GM12878 (cell line): Measurements from ENCODE around the gene ANKRD44. TPM values are rescaled to one million over a fixed set of nuclear protein-coding genes. Genes with fewer than 3 reads are reported as not detected.

Experiments
- CBFB ChIP-seq: IDR thresholded peaks from 2 replicates; pipeline ENCODE4 v1.6.1; 2016; ENCODE audit warnings: antibody characterized with exemption, low read depth
- ZNF217 ChIP-seq: fragments of 450-650 bp; IDR thresholded peaks from 2 replicates; pipeline ENCODE4 v1.6.1; 2017; ENCODE audit warnings: antibody characterized with exemption, mild to moderate bottlenecking
- polyA plus RNA-seq, 11 experiments: library from polyadenylated mRNA; depleted of rRNA in 4 of 11; unstranded in 6 of 11; stranded (reverse) in 5 of 11; fragments of >200 nt; fragmentation: Nextera tagmentation in 4 of 11; fragmentation: Illumina TruSeq in 1 of 11; extraction: Ambion mirVana in 4 of 11; extraction: Trizol in 1 of 11; gene quantifications; 1 replicate in 1 of 11; 2 replicates in 10 of 11; pipeline versions ENCODE4 v1.2.1 to v1.2.3, GENCODE V29; 2011 to 2016; ENCODE audit warnings: inconsistent platforms in 2 of 11, missing spikeins in 2 of 11, low read depth in 1 of 11
- total RNA-seq, 4 experiments: library from RNA; depleted of rRNA in 3 of 4; stranded (reverse); fragments of >200 nt in 3 of 4; fragmentation: Illumina TruSeq in 1 of 4; extraction: Trizol in 1 of 4; gene quantifications; 2 replicates each; pipeline versions ENCODE4 v1.2.1 to v1.2.3, GENCODE V29; 2013 to 2021
- TF ChIP-seq, protein P1 (sequence below): IDR thresholded peaks from 2 replicates; pipeline ENCODE4 v1.6.1; 2012; ENCODE audit warnings: mild to moderate bottlenecking, low read depth, low read length
- TF ChIP-seq, protein P2 (sequence below), 3 experiments: IDR thresholded peaks in 2 of 3; conservative IDR thresholded peaks in 1 of 3; 2 replicates each; pipeline ENCODE4 v1.5.1; 2011; ENCODE audit warnings: low read depth in 3 of 3, low read length in 3 of 3, mild to moderate bottlenecking in 3 of 3, control low read depth in 2 of 3, moderate library complexity in 2 of 3, inconsistent platforms in 1 of 3, mixed read lengths in 1 of 3; ENCODE audit not compliant: control insufficient read depth in 2 of 3, insufficient read depth in 1 of 3; ENCODE audit errors: extremely low read depth in 1 of 3
- TF ChIP-seq, protein P3 (sequence below): fragments of 450-650 bp; IDR thresholded peaks from 2 replicates; pipeline ENCODE4 v1.6.1; 2017; ENCODE audit warnings: mild to moderate bottlenecking, low read depth, inconsistent platforms; ENCODE audit not compliant: poor library complexity, severe bottlenecking

Gene ANKRD44
- total and polyA plus RNA-seq, 10 of the 15 experiments (the other 5 are each of a cell fraction or from before 2014, with no cell fraction given), result 19.1 to 99.1 (median 59.6) TPM

DNA sequence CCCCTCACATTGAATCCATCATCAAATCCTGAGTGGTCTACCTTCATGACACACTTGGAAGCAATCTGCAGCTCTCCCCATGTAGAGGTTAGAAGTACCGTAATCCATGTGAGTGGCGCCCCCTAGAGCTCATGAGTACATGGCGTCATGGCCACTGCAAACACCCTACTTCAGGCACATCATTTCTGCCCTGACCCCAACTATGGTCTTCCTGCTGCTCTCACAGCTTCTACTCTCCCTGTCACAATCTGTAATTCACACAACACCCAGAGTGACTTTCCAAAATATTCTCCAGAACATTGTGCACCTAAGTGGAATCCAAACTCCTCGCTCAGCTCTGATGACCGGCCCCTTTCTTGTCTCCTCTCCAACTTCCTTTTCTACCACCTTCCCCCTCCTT is 141.9 kb downstream of the ANKRD44 start (continued):
- TF ChIP-seq, protein P1, sequence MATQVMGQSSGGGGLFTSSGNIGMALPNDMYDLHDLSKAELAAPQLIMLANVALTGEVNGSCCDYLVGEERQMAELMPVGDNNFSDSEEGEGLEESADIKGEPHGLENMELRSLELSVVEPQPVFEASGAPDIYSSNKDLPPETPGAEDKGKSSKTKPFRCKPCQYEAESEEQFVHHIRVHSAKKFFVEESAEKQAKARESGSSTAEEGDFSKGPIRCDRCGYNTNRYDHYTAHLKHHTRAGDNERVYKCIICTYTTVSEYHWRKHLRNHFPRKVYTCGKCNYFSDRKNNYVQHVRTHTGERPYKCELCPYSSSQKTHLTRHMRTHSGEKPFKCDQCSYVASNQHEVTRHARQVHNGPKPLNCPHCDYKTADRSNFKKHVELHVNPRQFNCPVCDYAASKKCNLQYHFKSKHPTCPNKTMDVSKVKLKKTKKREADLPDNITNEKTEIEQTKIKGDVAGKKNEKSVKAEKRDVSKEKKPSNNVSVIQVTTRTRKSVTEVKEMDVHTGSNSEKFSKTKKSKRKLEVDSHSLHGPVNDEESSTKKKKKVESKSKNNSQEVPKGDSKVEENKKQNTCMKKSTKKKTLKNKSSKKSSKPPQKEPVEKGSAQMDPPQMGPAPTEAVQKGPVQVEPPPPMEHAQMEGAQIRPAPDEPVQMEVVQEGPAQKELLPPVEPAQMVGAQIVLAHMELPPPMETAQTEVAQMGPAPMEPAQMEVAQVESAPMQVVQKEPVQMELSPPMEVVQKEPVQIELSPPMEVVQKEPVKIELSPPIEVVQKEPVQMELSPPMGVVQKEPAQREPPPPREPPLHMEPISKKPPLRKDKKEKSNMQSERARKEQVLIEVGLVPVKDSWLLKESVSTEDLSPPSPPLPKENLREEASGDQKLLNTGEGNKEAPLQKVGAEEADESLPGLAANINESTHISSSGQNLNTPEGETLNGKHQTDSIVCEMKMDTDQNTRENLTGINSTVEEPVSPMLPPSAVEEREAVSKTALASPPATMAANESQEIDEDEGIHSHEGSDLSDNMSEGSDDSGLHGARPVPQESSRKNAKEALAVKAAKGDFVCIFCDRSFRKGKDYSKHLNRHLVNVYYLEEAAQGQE, result no peak
- TF ChIP-seq ZNF217, result no peak
- TF ChIP-seq, protein P2, sequence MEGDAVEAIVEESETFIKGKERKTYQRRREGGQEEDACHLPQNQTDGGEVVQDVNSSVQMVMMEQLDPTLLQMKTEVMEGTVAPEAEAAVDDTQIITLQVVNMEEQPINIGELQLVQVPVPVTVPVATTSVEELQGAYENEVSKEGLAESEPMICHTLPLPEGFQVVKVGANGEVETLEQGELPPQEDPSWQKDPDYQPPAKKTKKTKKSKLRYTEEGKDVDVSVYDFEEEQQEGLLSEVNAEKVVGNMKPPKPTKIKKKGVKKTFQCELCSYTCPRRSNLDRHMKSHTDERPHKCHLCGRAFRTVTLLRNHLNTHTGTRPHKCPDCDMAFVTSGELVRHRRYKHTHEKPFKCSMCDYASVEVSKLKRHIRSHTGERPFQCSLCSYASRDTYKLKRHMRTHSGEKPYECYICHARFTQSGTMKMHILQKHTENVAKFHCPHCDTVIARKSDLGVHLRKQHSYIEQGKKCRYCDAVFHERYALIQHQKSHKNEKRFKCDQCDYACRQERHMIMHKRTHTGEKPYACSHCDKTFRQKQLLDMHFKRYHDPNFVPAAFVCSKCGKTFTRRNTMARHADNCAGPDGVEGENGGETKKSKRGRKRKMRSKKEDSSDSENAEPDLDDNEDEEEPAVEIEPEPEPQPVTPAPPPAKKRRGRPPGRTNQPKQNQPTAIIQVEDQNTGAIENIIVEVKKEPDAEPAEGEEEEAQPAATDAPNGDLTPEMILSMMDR (IDR thresholded peaks at IDR 0.05 in 2 of 3, conservative IDR thresholded peaks at IDR 0.05 in 1 of 3; ENCODE audit: control insufficient read depth in 2 of 3, extremely low read depth in 1 of 3, insufficient read depth in 1 of 3, low read depth in 3 of 3, low read length in 3 of 3), result peak; percentile 68 to 76 (median 74)
- TF ChIP-seq CBFB, result no peak
- TF ChIP-seq, protein P3, sequence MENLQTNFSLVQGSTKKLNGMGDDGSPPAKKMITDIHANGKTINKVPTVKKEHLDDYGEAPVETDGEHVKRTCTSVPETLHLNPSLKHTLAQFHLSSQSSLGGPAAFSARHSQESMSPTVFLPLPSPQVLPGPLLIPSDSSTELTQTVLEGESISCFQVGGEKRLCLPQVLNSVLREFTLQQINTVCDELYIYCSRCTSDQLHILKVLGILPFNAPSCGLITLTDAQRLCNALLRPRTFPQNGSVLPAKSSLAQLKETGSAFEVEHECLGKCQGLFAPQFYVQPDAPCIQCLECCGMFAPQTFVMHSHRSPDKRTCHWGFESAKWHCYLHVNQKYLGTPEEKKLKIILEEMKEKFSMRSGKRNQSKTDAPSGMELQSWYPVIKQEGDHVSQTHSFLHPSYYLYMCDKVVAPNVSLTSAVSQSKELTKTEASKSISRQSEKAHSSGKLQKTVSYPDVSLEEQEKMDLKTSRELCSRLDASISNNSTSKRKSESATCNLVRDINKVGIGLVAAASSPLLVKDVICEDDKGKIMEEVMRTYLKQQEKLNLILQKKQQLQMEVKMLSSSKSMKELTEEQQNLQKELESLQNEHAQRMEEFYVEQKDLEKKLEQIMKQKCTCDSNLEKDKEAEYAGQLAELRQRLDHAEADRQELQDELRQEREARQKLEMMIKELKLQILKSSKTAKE, result no peak
